ENCODE measurements around the gene SYT9.

Gene SYT9

GRCh38 chr11:7347611-7348431 is 96.1 kb downstream of the SYT9 start:
- no peak for DNase-seq (ENCODE audit: low spot score)

GRCh38 chr11:7348432-7349304 is 97.0 kb downstream of the SYT9 start:
- DNase-seq (ENCODE audit: low spot score) = no peak

- no peak for DNase-seq (ENCODE audit: low spot score)
Measured at GRCh38 chr11:7351228-7351627, 99.5 kb downstream of the SYT9 start.

GRCh38 chr11:7353100-7353499 is 101.4 kb downstream of the SYT9 start:
- DNase-seq (ENCODE audit: low spot score) = peak; percentile 10

- no peak for DNase-seq (ENCODE audit: low spot score)
Measured at GRCh38 chr11:7364660-7365059, 113.0 kb downstream of the SYT9 start.

- DNase-seq (ENCODE audit: low spot score) = no peak
Measured at GRCh38 chr11:7367803-7368202, 116.1 kb downstream of the SYT9 start.

- DNase-seq (ENCODE audit: low spot score) = no peak
Measured at GRCh38 chr11:7376386-7376785, 124.7 kb downstream of the SYT9 start.

- DNase-seq (ENCODE audit: low spot score) = no peak
Measured at GRCh38 chr11:7381937-7382336, 130.2 kb downstream of the SYT9 start.

- no peak for DNase-seq (ENCODE audit: low spot score)
Measured at GRCh38 chr11:7383406-7383805, 131.7 kb downstream of the SYT9 start.

GRCh38 chr11:7384691-7385090 is 133.0 kb downstream of the SYT9 start:
- DNase-seq (ENCODE audit: low spot score) = no peak

- no peak for DNase-seq (ENCODE audit: low spot score)
Measured at GRCh38 chr11:7385532-7385931, 133.8 kb downstream of the SYT9 start.

GRCh38 chr11:7413961-7414915 is 162.5 kb downstream of the SYT9 start:
- DNase-seq (ENCODE audit: low spot score) = no peak

- no peak for DNase-seq (ENCODE audit: low spot score)
Measured at GRCh38 chr11:7414973-7415817, 163.5 kb downstream of the SYT9 start.

GRCh38 chr11:7416080-7416479 is 164.4 kb downstream of the SYT9 start:
- no peak for DNase-seq (ENCODE audit: low spot score)

- no peak for DNase-seq (ENCODE audit: low spot score)
Measured at GRCh38 chr11:7417328-7417727, 165.6 kb downstream of the SYT9 start.

- DNase-seq (ENCODE audit: low spot score) = no peak
Measured at GRCh38 chr11:7418061-7418460, 166.4 kb downstream of the SYT9 start.

GRCh38 chr11:7418906-7419305 is 167.2 kb downstream of the SYT9 start:
- DNase-seq (ENCODE audit: low spot score) = no peak

GRCh38 chr11:7421136-7421535 is 169.4 kb downstream of the SYT9 start:
- no peak for DNase-seq (ENCODE audit: low spot score)

GRCh38 chr11:7422544-7423331 is 171.0 kb downstream of the SYT9 start:
- DNase-seq (ENCODE audit: low spot score) = no peak

GRCh38 chr11:7423946-7424345 is 172.2 kb downstream of the SYT9 start:
- no peak for DNase-seq (ENCODE audit: low spot score)
